ENCODE data around the gene RPS19.

DNA sequence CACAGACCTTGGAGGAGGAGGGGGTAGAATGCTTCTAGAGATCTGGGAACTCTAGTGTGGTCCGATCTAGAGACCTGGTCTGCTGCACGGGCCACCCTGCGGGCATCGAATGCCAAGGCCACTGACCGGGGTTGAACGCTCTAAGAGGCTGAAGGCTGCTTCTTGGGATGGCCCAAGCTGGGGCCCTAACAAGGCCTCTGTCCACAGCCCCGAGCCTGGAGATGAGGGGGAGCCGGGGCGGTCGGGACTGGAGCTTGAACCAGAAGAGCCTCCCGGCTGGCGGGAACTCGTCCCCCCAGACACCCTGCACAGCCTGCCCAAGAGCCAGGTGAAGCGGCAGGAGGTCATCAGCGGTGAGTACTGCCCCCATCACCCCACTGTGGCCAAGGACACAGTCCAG, 38.2 kb downstream of the RPS19 start:
- no peak for TF ChIP-seq REST (IDR thresholded peaks at IDR 0.05; ENCODE audit: insufficient read depth in 1 of 2, low read depth in 2 of 2, low read length in 2 of 2)
- TF ChIP-seq POLR2AphosphoS5 (IDR thresholded peaks at IDR 0.05; ENCODE audit: low read depth, low read length) = no peak
- TF ChIP-seq SIN3A (IDR thresholded peaks at IDR 0.05; ENCODE audit: borderline replicate concordance, insufficient read depth, low read length) = no peak
- no peak for TF ChIP-seq TAF1 (IDR thresholded peaks at IDR 0.05; ENCODE audit: borderline replicate concordance, insufficient read depth, low read length)
- TF ChIP-seq FOXP2 (optimal IDR thresholded peaks at IDR 0.05; ENCODE audit: borderline replicate concordance, extremely low read depth, extremely low read length, insufficient read depth) = no peak
